ENCODE data around the gene PRKG2. TPM values are rescaled to one million over a fixed set of nuclear protein-coding genes. Genes with fewer than 3 reads are reported as not detected.

The PRKG2 gene
- polyA plus RNA-seq, 1 donor, result 61.2 TPM

GRCh38 chr4:81069706-81070331 is 145.2 kb downstream of the PRKG2 start:
- WGBS (ENCODE audit: insufficient coverage, low lambda C conversion rate), result 17% methylated on average over 2 of the region's 6 CpGs
- Histone ChIP-seq H3K9me3 (ENCODE audit: control insufficient read depth, low read depth, low read length) (no peaks in the 10 kb centered on the region), H3K4me1 (ENCODE audit: control insufficient read depth, insufficient read depth, low read length) (no peaks in the 10 kb centered on the region), H3K36me3 (ENCODE audit: control insufficient read depth, insufficient read depth, low read length) (no peaks in the 10 kb centered on the region), H3K27me3 (ENCODE audit: control insufficient read depth, insufficient read depth, low read length) (no peaks in the 10 kb centered on the region), H3K27ac (ENCODE audit: low read length) (no peak overlapping the region), H3K4me3 (ENCODE audit: low read length) (no peak overlapping the region)
- DNase-seq, result peak; percentile 77 to 83

GRCh38 chr4:81065446-81065845 is 149.6 kb downstream of the PRKG2 start:
- Histone ChIP-seq H3K4me3 (ENCODE audit: low read length) (no peak overlapping the region), H3K27ac (ENCODE audit: low read length) (no peak overlapping the region), H3K4me1 (ENCODE audit: control insufficient read depth, insufficient read depth, low read length) (peaks cover 4% of the 10 kb centered on the region), H3K9me3 (ENCODE audit: control insufficient read depth, low read depth, low read length) (no peaks in the 10 kb centered on the region), H3K36me3 (ENCODE audit: control insufficient read depth, insufficient read depth, low read length) (no peaks in the 10 kb centered on the region), H3K27me3 (ENCODE audit: control insufficient read depth, insufficient read depth, low read length) (no peaks in the 10 kb centered on the region)
- no peak for DNase-seq
- 100% methylated on average over 1 of the region's 5 CpGs for WGBS (ENCODE audit: insufficient coverage, low lambda C conversion rate)

- Histone ChIP-seq H3K36me3 (ENCODE audit: control insufficient read depth, insufficient read depth, low read length) (no peaks in the 10 kb centered on the region), H3K4me1 (ENCODE audit: control insufficient read depth, insufficient read depth, low read length) (peaks cover 4% of the 10 kb centered on the region), H3K27me3 (ENCODE audit: control insufficient read depth, insufficient read depth, low read length) (no peaks in the 10 kb centered on the region), H3K4me3 (ENCODE audit: low read length) (no peak overlapping the region), H3K9me3 (ENCODE audit: control insufficient read depth, low read depth, low read length) (no peaks in the 10 kb centered on the region), H3K27ac (ENCODE audit: low read length) (no peak overlapping the region)
- DNase-seq, result no peak
- WGBS (ENCODE audit: insufficient coverage, low lambda C conversion rate), result no CpG with 5 or more reads among the region's 1 CpG
These were observed 153.0 kb downstream of the PRKG2 start for GRCh38 chr4:81062001-81062400.

- DNase-seq, result no peak
- H3K27me3 ChIP-seq (ENCODE audit: control insufficient read depth, insufficient read depth, low read length), result no peaks in the 10 kb centered on the region
- no peaks in the 10 kb centered on the region for H3K36me3 ChIP-seq (ENCODE audit: control insufficient read depth, insufficient read depth, low read length)
- no peak overlapping the region for H3K4me3 ChIP-seq (ENCODE audit: low read length)
- no peaks in the 10 kb centered on the region for H3K9me3 ChIP-seq (ENCODE audit: control insufficient read depth, low read depth, low read length)
- H3K4me1 ChIP-seq (ENCODE audit: control insufficient read depth, insufficient read depth, low read length), result peaks cover 4% of the 10 kb centered on the region
- no peak overlapping the region for H3K27ac ChIP-seq (ENCODE audit: low read length)
These were observed 153.7 kb downstream of the PRKG2 start for GRCh38 chr4:81061344-81061730.

GRCh38 chr4:81060587-81061343 is 154.3 kb downstream of the PRKG2 start:
- 90% methylated on average over 2 of the region's 6 CpGs for WGBS (ENCODE audit: insufficient coverage, low lambda C conversion rate)
- DNase-seq, result no peak
- no peaks in the 10 kb centered on the region for H3K27me3 ChIP-seq (ENCODE audit: control insufficient read depth, insufficient read depth, low read length)
- H3K36me3 ChIP-seq (ENCODE audit: control insufficient read depth, insufficient read depth, low read length), result no peaks in the 10 kb centered on the region
- H3K27ac ChIP-seq (ENCODE audit: low read length), result no peak overlapping the region
- peaks cover 4% of the 10 kb centered on the region for H3K4me1 ChIP-seq (ENCODE audit: control insufficient read depth, insufficient read depth, low read length)
- H3K9me3 ChIP-seq (ENCODE audit: control insufficient read depth, low read depth, low read length), result no peaks in the 10 kb centered on the region
- H3K4me3 ChIP-seq (ENCODE audit: low read length), result no peak overlapping the region

- Histone ChIP-seq H3K36me3 (ENCODE audit: control insufficient read depth, insufficient read depth, low read length) (no peaks in the 10 kb centered on the region), H3K27me3 (ENCODE audit: control insufficient read depth, insufficient read depth, low read length) (no peaks in the 10 kb centered on the region), H3K4me3 (ENCODE audit: low read length) (no peak overlapping the region), H3K9me3 (ENCODE audit: control insufficient read depth, low read depth, low read length) (no peaks in the 10 kb centered on the region), H3K27ac (ENCODE audit: low read length) (no peak overlapping the region), H3K4me1 (ENCODE audit: control insufficient read depth, insufficient read depth, low read length) (peaks cover 4% of the 10 kb centered on the region)
- no CpG with 5 or more reads among the region's 1 CpG for WGBS (ENCODE audit: insufficient coverage, low lambda C conversion rate)
- DNase-seq, result no peak
These were observed 156.4 kb downstream of the PRKG2 start for GRCh38 chr4:81058621-81059020.

- H3K36me3 ChIP-seq (ENCODE audit: control insufficient read depth, insufficient read depth, low read length), result no peaks in the 10 kb centered on the region
- H3K9me3 ChIP-seq (ENCODE audit: control insufficient read depth, low read depth, low read length), result no peaks in the 10 kb centered on the region
- DNase-seq, result peak in 1 of 2 donors; percentile 79
- H3K4me3 ChIP-seq (ENCODE audit: low read length), result no peak overlapping the region
- H3K27me3 ChIP-seq (ENCODE audit: control insufficient read depth, insufficient read depth, low read length), result no peaks in the 10 kb centered on the region
- H3K27ac ChIP-seq (ENCODE audit: low read length), result no peak overlapping the region
- WGBS (ENCODE audit: insufficient coverage, low lambda C conversion rate), result no CpG with 5 or more reads among the region's 7 CpGs
- H3K4me1 ChIP-seq (ENCODE audit: control insufficient read depth, insufficient read depth, low read length), result no peaks in the 10 kb centered on the region
These were observed 162.6 kb downstream of the PRKG2 start for GRCh38 chr4:81052119-81053068.

- DNase-seq, result no peak
- no CpG with 5 or more reads among the region's 3 CpGs for WGBS (ENCODE audit: insufficient coverage, low lambda C conversion rate)
- Histone ChIP-seq H3K27me3 (ENCODE audit: control insufficient read depth, insufficient read depth, low read length) (no peaks in the 10 kb centered on the region), H3K27ac (ENCODE audit: low read length) (no peak overlapping the region), H3K9me3 (ENCODE audit: control insufficient read depth, low read depth, low read length) (no peaks in the 10 kb centered on the region), H3K4me3 (ENCODE audit: low read length) (no peak overlapping the region), H3K4me1 (ENCODE audit: control insufficient read depth, insufficient read depth, low read length) (no peaks in the 10 kb centered on the region), H3K36me3 (ENCODE audit: control insufficient read depth, insufficient read depth, low read length) (peaks cover 6% of the 10 kb centered on the region)
These were observed 165.1 kb downstream of the PRKG2 start for GRCh38 chr4:81049907-81050306.

- WGBS (ENCODE audit: insufficient coverage, low lambda C conversion rate), result no CpG with 5 or more reads among the region's 4 CpGs
- H3K36me3 ChIP-seq (ENCODE audit: control insufficient read depth, insufficient read depth, low read length), result peaks cover 6% of the 10 kb centered on the region
- no peaks in the 10 kb centered on the region for H3K4me1 ChIP-seq (ENCODE audit: control insufficient read depth, insufficient read depth, low read length)
- H3K27me3 ChIP-seq (ENCODE audit: control insufficient read depth, insufficient read depth, low read length), result no peaks in the 10 kb centered on the region
- H3K4me3 ChIP-seq (ENCODE audit: low read length), result no peak overlapping the region
- H3K9me3 ChIP-seq (ENCODE audit: control insufficient read depth, low read depth, low read length), result no peaks in the 10 kb centered on the region
- no peak overlapping the region for H3K27ac ChIP-seq (ENCODE audit: low read length)
- no peak for DNase-seq
These were observed 165.7 kb downstream of the PRKG2 start for GRCh38 chr4:81049330-81049729.

- no peaks in the 10 kb centered on the region for H3K27me3 ChIP-seq (ENCODE audit: control insufficient read depth, insufficient read depth, low read length)
- no peak for DNase-seq
- H3K4me1 ChIP-seq (ENCODE audit: control insufficient read depth, insufficient read depth, low read length), result peaks cover 9% of the 10 kb centered on the region
- no peak overlapping the region for H3K27ac ChIP-seq (ENCODE audit: low read length)
- no peak overlapping the region for H3K4me3 ChIP-seq (ENCODE audit: low read length)
- H3K36me3 ChIP-seq (ENCODE audit: control insufficient read depth, insufficient read depth, low read length), result peaks cover 6% of the 10 kb centered on the region
- H3K9me3 ChIP-seq (ENCODE audit: control insufficient read depth, low read depth, low read length), result no peaks in the 10 kb centered on the region
- WGBS (ENCODE audit: insufficient coverage, low lambda C conversion rate), result 96% methylated on average over 3 of the region's 5 CpGs
These were observed 172.2 kb downstream of the PRKG2 start for GRCh38 chr4:81042578-81043365.
